Stomach (tissue), 9 donors: ENCODE results near the gene SMIM15. TPM values are rescaled to one million over a fixed set of nuclear protein-coding genes. Genes with fewer than 3 reads are reported as not detected.

Experiments
- DNase-seq, 2 donors: peaks; one replicate each; pipeline versions ENCODE4 v3.0.0 to v3.0.0-alpha.2; 2013 to 2019
- H3K27ac ChIP-seq, 5 donors: fragments of 200-600 bp in 4 of 5; sonication (generic) in 4 of 5; one replicate each; pipeline ENCODE4 v1.5.1; 2013 to 2019; ENCODE audit warnings: mild to moderate bottlenecking in 1 of 5, moderate library complexity in 1 of 5
- H3K27me3 ChIP-seq, 3 donors: fragments of 200-600 bp; sonication (generic); one replicate each; pipeline ENCODE4 v1.5.1; 2017 to 2019; ENCODE audit warnings: mixed run types in 1 of 3
- H3K36me3 ChIP-seq, 4 donors: fragments of 200-600 bp; sonication (generic); 1 replicate in 3 of 4; 2 replicates in 1 of 4; pipeline ENCODE4 v1.5.1; 2016 to 2019
- H3K4me1 ChIP-seq, 4 donors: fragments of 200-600 bp; sonication (generic); one replicate each; pipeline ENCODE4 v1.5.1; 2016 to 2019
- H3K4me3 ChIP-seq, 4 donors: fragments of 200-600 bp; sonication (generic) in 3 of 4; one replicate each; pipeline ENCODE4 v1.5.1; 2016 to 2019; ENCODE audit warnings: mild to moderate bottlenecking in 1 of 4
- H3K9me3 ChIP-seq, 4 donors: fragments of 200-600 bp; sonication (generic); one replicate each; pipeline ENCODE4 v1.5.1; 2016 to 2019
- CTCF ChIP-seq, 7 experiments: fragments of 450-650 bp in 4 of 7; fragments of 200-600 bp in 3 of 7; sonication (generic) in 3 of 7; IDR thresholded peaks; one replicate each; pipeline ENCODE4 v1.5.1; 2016 to 2019; ENCODE audit warnings: antibody characterized with exemption in 7 of 7, control low read depth in 2 of 7, mild to moderate bottlenecking in 1 of 7
- EP300 ChIP-seq: sonication (generic); formaldehyde crosslinking; IDR thresholded peaks from one replicate; pipeline ENCODE4 v1.6.1; 2017; ENCODE audit warnings: antibody characterized with exemption
- POLR2A ChIP-seq, 4 donors: fragments of 450-650 bp; IDR thresholded peaks; one replicate each; pipeline ENCODE4 v1.6.1; 2016; ENCODE audit warnings: antibody characterized with exemption in 4 of 4, control low read depth in 2 of 4, mild to moderate bottlenecking in 1 of 4, moderate library complexity in 1 of 4
- POLR2AphosphoS5 ChIP-seq, 3 donors: sonication (generic); formaldehyde crosslinking; IDR thresholded peaks; one replicate each; pipeline ENCODE4 v1.6.1; 2016; ENCODE audit warnings: antibody characterized with exemption in 3 of 3
- WGBS, 5 donors: extraction: QIAGEN DNeasy Blood & Tissue Kit in 3 of 5; methylation state at CpG; one replicate each; pipeline versions ENCODE4 v1.1.5 to v1.1.7; 2013 to 2018; 5-methylcytosine and 5-hydroxymethylcytosine counted together
- intact Hi-C: fragments of 100-400 bp; cut with DNase I; formaldehyde crosslinking; loops from one replicate; pipeline ENCODE4 v1.15.1; 2023; ENCODE audit warnings: low total_unique reads
- polyA plus RNA-seq, 3 donors: library from polyadenylated mRNA; stranded (reverse); fragments of 200-250 nt; gene quantifications; one replicate each; pipeline ENCODE4 v1.2.3, GENCODE V29; 2013
- total RNA-seq, 5 donors: library from RNA; depleted of rRNA; stranded (reverse); fragments of >200 nt; gene quantifications; one replicate each; pipeline versions ENCODE4 v1.1.0 to v1.2.3, GENCODE V29; 2014 to 2016
- donor health status: healthy with polysubstance abuse.
- donor health status: Bipolar disorder and iron deficiency.
- donor health status: healthy.

The SMIM15 gene
- total and polyA plus RNA-seq, 8 donors: 21.6 to 60.8 (median 29.9) TPM

GRCh38 chr5:61142391-61142790 is 19.9 kb downstream of the SMIM15 start:
- TF ChIP-seq EP300 (no peak), POLR2AphosphoS5 (IDR thresholded peaks at IDR 0.05) (no peak), POLR2A (IDR thresholded peaks at IDR 0.05) (no peak), CTCF (IDR thresholded peaks at IDR 0.05) (no peak)
- 54 to 72% (median 67%) methylated on average over 1 of the region's 1 CpG for WGBS, 5 donors
- no peak for DNase-seq
- H3K9me3 ChIP-seq: no peaks in the 10 kb centered on the region
- H3K4me1 ChIP-seq: peaks cover 0 to 6% (median 3%) of the 10 kb centered on the region in 4 donors
- H3K27me3 ChIP-seq: no peaks in the 10 kb centered on the region
- no peak overlapping the region for H3K27ac ChIP-seq
- intact Hi-C loops: no loop called here
- H3K36me3 ChIP-seq: no peaks in the 10 kb centered on the region
- no peak overlapping the region for H3K4me3 ChIP-seq

- TF ChIP-seq POLR2AphosphoS5 (IDR thresholded peaks at IDR 0.05) (no peak), POLR2A (IDR thresholded peaks at IDR 0.05) (no peak), EP300 (no peak), CTCF (IDR thresholded peaks at IDR 0.05) (no peak)
- Histone ChIP-seq H3K27me3 (no peaks in the 10 kb centered on the region), H3K9me3 (no peaks in the 10 kb centered on the region), H3K36me3 (no peaks in the 10 kb centered on the region), H3K4me3 (no peak overlapping the region), H3K4me1 (peaks cover 0 to 6% (median 3%) of the 10 kb centered on the region in 4 donors), H3K27ac (no peak overlapping the region)
- no peak for DNase-seq
- 50 to 86% (median 71%) methylated on average over 1 of the region's 1 CpG for WGBS, 5 donors
- intact Hi-C loops: no loop called here
Observed at GRCh38 chr5:61141801-61142200, 20.5 kb downstream of the SMIM15 start.

- no peak for TF ChIP-seq CTCF (IDR thresholded peaks at IDR 0.05)
- no peak for TF ChIP-seq POLR2AphosphoS5 (IDR thresholded peaks at IDR 0.05)
- no peak for TF ChIP-seq POLR2A (IDR thresholded peaks at IDR 0.05)
- TF ChIP-seq EP300: no peak
- 92 to 97% (median 93%) methylated on average over 4 of the region's 4 CpGs for WGBS, 5 donors
- intact Hi-C loops: no loop called here
Observed at GRCh38 chr5:61139931-61140330, 22.3 kb downstream of the SMIM15 start.

GRCh38 chr5:61139094-61139873 is 23.0 kb downstream of the SMIM15 start:
- DNase-seq: no peak
- H3K36me3 ChIP-seq: no peaks in the 10 kb centered on the region
- WGBS, 5 donors: 71 to 86% (median 78%) methylated on average over 5 of the region's 5 CpGs
- intact Hi-C loops: no loop called here
- TF ChIP-seq POLR2AphosphoS5 (IDR thresholded peaks at IDR 0.05) (no peak), CTCF (IDR thresholded peaks at IDR 0.05) (no peak), EP300 (no peak), POLR2A (IDR thresholded peaks at IDR 0.05) (no peak)
- no peaks in the 10 kb centered on the region for H3K27me3 ChIP-seq
- no peaks in the 10 kb centered on the region for H3K9me3 ChIP-seq
- peaks cover 0 to 6% (median 3%) of the 10 kb centered on the region in 4 donors for H3K4me1 ChIP-seq
- H3K27ac ChIP-seq: no peak overlapping the region
- H3K4me3 ChIP-seq: no peak overlapping the region

More at GRCh38 chr5:61139931-61140330, 22.3 kb downstream of the SMIM15 start:
- Histone ChIP-seq H3K9me3 (no peaks in the 10 kb centered on the region), H3K36me3 (no peaks in the 10 kb centered on the region), H3K27me3 (no peaks in the 10 kb centered on the region), H3K4me3 (no peak overlapping the region), H3K27ac (no peak overlapping the region), H3K4me1 (peaks cover 0 to 6% (median 3%) of the 10 kb centered on the region in 4 donors)
- DNase-seq: no peak
